ENCODE measurements around the gene BORCS6. TPM values are rescaled to one million over a fixed set of nuclear protein-coding genes. Genes with fewer than 3 reads are reported as not detected.

Gene BORCS6
- total and polyA plus RNA-seq, 9 of the 15 experiments (the other 6 are each of a cell fraction or from before 2014, with no cell fraction given), result 0.01 to 7.4 (median 2.3) TPM

GRCh38 chr17:8156246-8156992 is 33.6 kb downstream of the BORCS6 start (continued):
- TF ChIP-seq XRCC3 (IDR thresholded peaks at IDR 0.05) (no peak), ZBTB40 (IDR thresholded peaks at IDR 0.05) (peak; percentile 84), ZBTB40 (CRISPR knock-in tag; IDR thresholded peaks at IDR 0.05) (no peak), CBX3 (IDR thresholded peaks at IDR 0.05; ENCODE audit: borderline replicate concordance in 1 of 2, low read length in 2 of 2) (peak in 1 of 2 experiments; percentile 60; a peak in 2 of 3 replicates), POLR2AphosphoS2 (IDR thresholded peaks at IDR 0.05; ENCODE audit: low read length) (no peak), HNRNPLL (IDR thresholded peaks at IDR 0.05; ENCODE audit: low read depth, low read length, poor library complexity, severe bottlenecking) (peak; percentile 99), ESRRB (CRISPR knock-in tag; IDR thresholded peaks at IDR 0.05; ENCODE audit: borderline replicate concordance) (no peak), ZBTB12 (CRISPR knock-in tag; IDR thresholded peaks at IDR 0.05) (peak; percentile 62), EP300 (IDR thresholded peaks at IDR 0.05; ENCODE audit: low read length) (peak; percentile 30; the same call in 1 of the 2 replicates), TRIM25 (IDR thresholded peaks at IDR 0.05; ENCODE audit: borderline replicate concordance) (no peak), PKNOX1 (IDR thresholded peaks at IDR 0.05) (peak; percentile 98), ZC3H11A (IDR thresholded peaks at IDR 0.05; ENCODE audit: low read depth, low read length) (no peak; the same call in 1 of the 2 replicates)
